BJ (cell line): ENCODE measurements around the gene STK39. TPM values are rescaled to one million over a fixed set of nuclear protein-coding genes. Genes with fewer than 3 reads are reported as not detected.

Experiments used
- CTCF ChIA-PET: fragments of 350-600 bp; formaldehyde crosslinking; extraction: SDS; loops from one replicate; lab custom pipeline; 2021; ENCODE audit warnings: antibody characterized with exemption, inconsistent platforms; lab: Yijun Ruan, JAX
- POLR2A ChIA-PET: fragments of 300-600 bp; sonication (Branson Sonifier 250); formaldehyde crosslinking; extraction: SDS; loops from one replicate; lab custom pipeline; 2021; ENCODE audit warnings: antibody characterized with exemption; lab: Charles Lee
- DNase-seq: peaks from one replicate; pipeline ENCODE4 v3.0.0-alpha.2; 2011; ENCODE audit warnings: low read depth
- H3K27me3 ChIP-seq: 2 replicates; pipeline ENCODE4 v1.6.0; 2011; ENCODE audit warnings: low read length; ENCODE audit not compliant: control insufficient read depth, insufficient read depth
- H3K36me3 ChIP-seq: 2 replicates; pipeline ENCODE4 v1.5.1; 2011; ENCODE audit warnings: low read length; ENCODE audit not compliant: control insufficient read depth, insufficient read depth
- H3K4me3 ChIP-seq: 2 replicates; pipeline ENCODE4 v1.5.1; 2011; ENCODE audit warnings: low read depth, mild to moderate bottlenecking, control low read depth, low read length
- polyA plus RNA-seq: library from polyadenylated mRNA; depleted of rRNA; stranded (reverse); fragments of >200 nt; gene quantifications from 2 replicates; pipeline ENCODE4 v1.2.3, GENCODE V29; 2011
- TF ChIP-seq, protein P1 (sequence below): IDR thresholded peaks from 2 replicates; pipeline ENCODE4 v1.5.1; 2011; ENCODE audit warnings: low read depth, mild to moderate bottlenecking, control low read depth, inconsistent platforms, low read length, moderate library complexity; ENCODE audit not compliant: insufficient read depth

The STK39 gene
- polyA plus RNA-seq, 1 experiment, result 7.6 TPM

DNA sequence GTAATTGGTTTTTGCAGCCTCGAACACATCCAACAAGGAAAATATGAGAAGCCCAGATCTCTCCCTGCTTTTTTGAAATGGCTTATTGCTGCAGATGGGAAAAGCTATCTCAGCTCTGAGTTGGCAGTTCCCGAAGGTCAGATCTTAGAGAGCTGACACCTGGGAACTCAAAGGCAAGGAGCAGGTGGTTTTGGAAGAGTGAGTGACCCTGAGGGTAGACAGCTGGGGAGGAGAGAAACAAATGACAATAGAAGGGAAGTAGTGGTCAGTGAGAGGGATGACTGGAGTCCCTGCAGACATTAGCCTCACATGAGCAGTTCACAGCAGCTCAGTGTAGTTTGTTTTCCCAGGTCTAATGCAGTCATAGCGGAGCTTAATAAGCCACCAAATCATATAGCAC, 317.9 kb downstream of the STK39 start:
- POLR2A ChIA-PET, result no interaction called here
- TF ChIP-seq, protein P1, sequence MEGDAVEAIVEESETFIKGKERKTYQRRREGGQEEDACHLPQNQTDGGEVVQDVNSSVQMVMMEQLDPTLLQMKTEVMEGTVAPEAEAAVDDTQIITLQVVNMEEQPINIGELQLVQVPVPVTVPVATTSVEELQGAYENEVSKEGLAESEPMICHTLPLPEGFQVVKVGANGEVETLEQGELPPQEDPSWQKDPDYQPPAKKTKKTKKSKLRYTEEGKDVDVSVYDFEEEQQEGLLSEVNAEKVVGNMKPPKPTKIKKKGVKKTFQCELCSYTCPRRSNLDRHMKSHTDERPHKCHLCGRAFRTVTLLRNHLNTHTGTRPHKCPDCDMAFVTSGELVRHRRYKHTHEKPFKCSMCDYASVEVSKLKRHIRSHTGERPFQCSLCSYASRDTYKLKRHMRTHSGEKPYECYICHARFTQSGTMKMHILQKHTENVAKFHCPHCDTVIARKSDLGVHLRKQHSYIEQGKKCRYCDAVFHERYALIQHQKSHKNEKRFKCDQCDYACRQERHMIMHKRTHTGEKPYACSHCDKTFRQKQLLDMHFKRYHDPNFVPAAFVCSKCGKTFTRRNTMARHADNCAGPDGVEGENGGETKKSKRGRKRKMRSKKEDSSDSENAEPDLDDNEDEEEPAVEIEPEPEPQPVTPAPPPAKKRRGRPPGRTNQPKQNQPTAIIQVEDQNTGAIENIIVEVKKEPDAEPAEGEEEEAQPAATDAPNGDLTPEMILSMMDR, result no peak

DNA sequence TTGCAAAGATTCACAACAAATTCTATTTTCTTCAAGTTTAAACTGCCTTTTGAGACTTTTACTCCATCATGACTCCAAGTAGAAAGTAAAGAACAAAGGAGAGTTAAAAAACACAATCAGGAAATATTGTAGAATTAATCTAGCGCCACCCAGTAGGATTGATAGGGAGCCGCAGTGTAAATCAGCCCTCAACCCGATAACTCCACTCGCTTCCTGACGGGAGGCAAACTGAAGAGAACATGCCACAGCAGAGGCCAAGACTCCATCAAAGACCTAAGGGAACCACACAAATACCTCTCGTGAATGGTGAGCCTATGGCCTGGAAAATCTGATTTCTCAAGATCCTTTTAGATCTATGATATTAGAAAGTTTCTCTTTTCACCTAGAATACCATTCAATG, 319.0 kb downstream of the STK39 start:
- TF ChIP-seq, protein P1, result no peak
- Histone ChIP-seq H3K27me3 (no peaks in the 10 kb centered on the region), H3K4me3 (no peak overlapping the region), H3K36me3 (no peaks in the 10 kb centered on the region)
- POLR2A ChIA-PET, result no interaction called here
- no peak for DNase-seq
- CTCF ChIA-PET, result interaction anchor here (0.8 kb wide), 1 partner anchor 190 kb away, joined by 3 read pairs; no protein-coding TSS in a partner anchor

More for the DNA sequence above, 317.9 kb downstream of the STK39 start:
- CTCF ChIA-PET, result interaction anchor here (0.6 to 0.8 kb wide), 2 partner anchors 189 kb away, joined by 3 read pairs; no protein-coding TSS in a partner anchor
- Histone ChIP-seq H3K4me3 (no peak overlapping the region), H3K27me3 (no peaks in the 10 kb centered on the region), H3K36me3 (no peaks in the 10 kb centered on the region)
- no peak for DNase-seq

DNA sequence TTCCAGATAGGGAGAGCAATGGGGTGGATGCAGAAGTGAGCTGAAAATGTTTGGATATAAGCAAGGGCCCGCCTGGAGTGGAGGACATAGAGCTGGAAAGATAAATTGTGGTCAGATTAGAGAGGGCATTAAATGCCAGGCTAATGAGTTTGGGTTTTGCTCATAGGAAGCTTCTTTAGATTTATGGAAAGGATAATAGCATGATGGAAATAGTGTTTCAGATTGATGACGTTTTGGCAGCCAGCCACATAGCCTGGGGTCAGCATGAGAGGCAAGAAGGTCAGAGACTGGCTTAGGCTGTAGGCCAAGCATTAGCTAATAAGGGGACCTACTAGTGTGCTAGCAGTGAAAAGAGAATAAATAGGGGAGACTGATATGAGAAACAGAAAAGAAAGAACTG, 321.6 kb downstream of the STK39 start:
- H3K4me3 ChIP-seq, result no peak overlapping the region
- no peak for DNase-seq
- no peaks in the 10 kb centered on the region for H3K36me3 ChIP-seq
- H3K27me3 ChIP-seq, result no peaks in the 10 kb centered on the region
- TF ChIP-seq, protein P1, result no peak
- ChIA-PET CTCF (interaction anchor here (0.8 kb wide), 1 partner anchor 14 kb away, joined by 3 read pairs; no protein-coding TSS in a partner anchor), POLR2A (no interaction called here)

DNA sequence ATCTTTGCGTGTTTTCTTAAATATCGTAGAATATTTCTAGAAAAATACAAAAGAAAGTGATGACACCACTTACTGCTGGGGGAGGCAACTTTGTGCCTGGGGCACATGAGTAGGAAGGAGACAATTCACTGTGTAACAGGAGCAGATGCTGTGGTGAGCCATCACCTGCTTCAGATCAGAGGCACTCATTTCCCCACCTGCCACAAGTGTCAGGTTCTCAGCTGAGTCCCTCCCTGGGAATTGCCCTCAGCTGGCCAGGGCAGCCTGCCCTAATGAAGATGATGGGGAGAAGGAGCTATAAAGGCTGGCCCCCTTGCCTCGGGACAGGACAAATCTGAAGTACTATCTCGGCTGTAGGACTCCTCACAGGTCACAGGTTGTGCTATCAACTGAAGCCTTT, 322.8 kb downstream of the STK39 start:
- Histone ChIP-seq H3K36me3 (no peaks in the 10 kb centered on the region), H3K4me3 (no peak overlapping the region), H3K27me3 (no peaks in the 10 kb centered on the region)
- TF ChIP-seq, protein P1, result no peak
- POLR2A ChIA-PET, result no interaction called here
- no peak for DNase-seq
- CTCF ChIA-PET, result interaction anchor here (1.1 kb wide), 1 partner anchor 82 kb away, joined by 5 read pairs; no protein-coding TSS in a partner anchor

DNA sequence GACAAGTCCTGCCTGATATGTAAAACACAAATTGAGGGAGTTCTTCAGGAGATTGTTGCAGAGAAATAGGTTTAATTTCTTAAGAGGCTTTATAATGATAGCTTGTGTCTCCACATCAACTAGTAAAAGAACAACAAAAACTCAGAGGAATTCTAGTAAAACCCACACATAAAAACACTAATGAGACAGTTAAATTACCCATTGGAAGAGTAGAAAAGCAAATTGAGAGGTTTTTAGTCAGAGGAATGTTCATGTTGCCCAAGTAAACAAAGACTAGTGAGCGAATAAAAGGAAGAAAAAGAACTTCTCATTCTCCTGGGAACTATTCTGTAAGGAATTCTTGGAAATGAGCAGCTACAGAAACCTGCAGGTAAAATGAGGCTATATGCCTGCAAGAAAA, 330.6 kb downstream of the STK39 start:
- no peak for DNase-seq
- H3K4me3 ChIP-seq, result no peak overlapping the region
- H3K27me3 ChIP-seq, result no peaks in the 10 kb centered on the region
- ChIA-PET CTCF (no interaction called here), POLR2A (no interaction called here)
- TF ChIP-seq, protein P1, result no peak
- H3K36me3 ChIP-seq, result no peaks in the 10 kb centered on the region
